Stimulated activated CD4-positive, alpha-beta T cell treated with anti-CD3 and anti-CD28 coated beads, TNF-alpha, amount 100 ng/mL, for 1 hour (primary cell): ENCODE results near the gene CYP46A1.
A peak's percentile ranks its signal among the peaks of the same experiment; 100 is the strongest.

Experiments used
- DNase-seq, 3 donors: peaks; one replicate each; pipeline ENCODE4 v3.0.0-alpha.2; 2020; ENCODE audit warnings: low read depth in 3 of 3, low spot score in 1 of 3

CYP46A1 gene

DNA sequence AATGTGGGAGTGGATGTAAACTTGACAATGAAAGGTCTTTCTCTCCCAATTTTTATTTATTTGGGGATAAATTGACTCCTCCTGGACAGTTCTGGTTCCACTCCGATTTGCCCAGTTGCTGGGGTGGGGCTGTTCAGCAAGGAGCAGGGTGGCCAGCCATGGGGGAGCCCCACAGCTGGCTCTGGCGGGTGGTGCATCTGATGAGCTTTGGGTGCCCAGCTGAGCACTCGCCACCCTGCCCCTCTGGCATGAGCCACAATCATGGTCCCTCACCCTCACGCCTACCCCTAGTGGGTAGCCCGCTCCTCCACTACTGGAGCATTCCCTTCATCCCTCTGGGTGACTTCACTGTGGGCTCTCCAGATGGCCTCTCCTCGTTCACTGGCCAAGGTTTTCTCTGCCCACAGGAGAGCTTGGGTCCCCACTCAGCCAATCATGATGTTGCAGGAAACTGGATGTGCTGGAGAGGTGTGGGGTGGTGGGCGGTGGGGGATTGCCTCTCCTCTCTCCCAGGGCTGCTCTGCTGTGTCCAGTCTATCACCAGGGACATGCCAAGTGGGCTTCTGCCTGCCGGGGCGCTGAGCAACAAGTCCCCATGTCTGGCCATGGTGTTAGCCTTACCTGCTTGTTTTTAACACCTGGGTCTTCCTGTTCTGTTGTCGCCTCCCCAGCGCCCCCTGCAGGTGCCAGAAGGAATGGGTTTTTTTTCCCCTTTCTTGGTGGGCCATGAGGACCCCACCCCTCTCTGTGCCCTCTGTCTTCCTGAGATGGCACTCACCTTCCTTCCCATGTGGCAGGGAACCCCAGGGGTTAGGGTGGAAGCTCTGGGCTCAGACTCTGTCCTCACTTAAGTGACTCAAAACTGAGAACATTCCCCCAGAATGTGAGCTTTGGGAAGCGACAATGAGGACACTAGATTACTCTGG, 3.4 kb downstream of the CYP46A1 start:
- DNase-seq: peak in 1 of 3 donors; percentile 25

DNA sequence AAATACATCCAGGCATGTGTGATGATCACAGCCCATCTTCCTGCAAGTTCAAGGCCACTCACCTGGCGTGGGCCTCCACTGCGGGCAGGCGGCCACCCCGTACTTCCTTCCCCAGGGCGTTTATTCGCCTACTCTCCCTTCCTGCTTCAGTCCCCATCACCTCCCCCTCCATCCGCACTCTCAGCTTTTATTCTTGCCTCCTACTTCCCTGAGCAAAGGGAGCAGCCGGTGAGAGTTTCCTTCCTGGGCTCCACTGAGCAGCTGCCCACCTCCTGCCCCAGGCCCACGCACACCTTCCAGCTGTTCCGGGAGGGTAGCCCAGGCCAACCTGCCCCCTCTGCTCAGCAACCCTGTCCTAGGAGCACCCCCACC, 4.1 kb downstream of the CYP46A1 start:
- no peak for DNase-seq

DNA sequence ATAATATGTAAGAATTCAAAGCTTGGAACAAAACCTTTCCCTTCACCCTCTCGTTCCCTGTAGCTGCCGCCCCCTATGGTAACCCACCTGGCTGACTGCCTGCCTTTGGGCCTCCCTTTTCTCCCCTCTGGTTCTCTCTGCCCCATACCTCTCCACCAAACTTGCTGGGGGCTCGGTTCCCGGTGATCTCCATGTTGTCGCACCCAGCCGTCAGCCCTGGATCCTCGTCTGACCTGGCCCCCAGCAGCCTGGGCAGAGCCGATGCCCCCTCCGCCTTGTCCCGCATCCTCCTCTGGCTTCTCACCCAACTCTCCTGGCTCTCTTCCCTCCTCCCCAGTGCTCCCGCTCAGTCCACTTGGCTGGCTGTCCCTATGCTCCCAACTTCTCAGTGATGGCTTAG, 4.5 kb downstream of the CYP46A1 start:
- DNase-seq: no peak

DNA sequence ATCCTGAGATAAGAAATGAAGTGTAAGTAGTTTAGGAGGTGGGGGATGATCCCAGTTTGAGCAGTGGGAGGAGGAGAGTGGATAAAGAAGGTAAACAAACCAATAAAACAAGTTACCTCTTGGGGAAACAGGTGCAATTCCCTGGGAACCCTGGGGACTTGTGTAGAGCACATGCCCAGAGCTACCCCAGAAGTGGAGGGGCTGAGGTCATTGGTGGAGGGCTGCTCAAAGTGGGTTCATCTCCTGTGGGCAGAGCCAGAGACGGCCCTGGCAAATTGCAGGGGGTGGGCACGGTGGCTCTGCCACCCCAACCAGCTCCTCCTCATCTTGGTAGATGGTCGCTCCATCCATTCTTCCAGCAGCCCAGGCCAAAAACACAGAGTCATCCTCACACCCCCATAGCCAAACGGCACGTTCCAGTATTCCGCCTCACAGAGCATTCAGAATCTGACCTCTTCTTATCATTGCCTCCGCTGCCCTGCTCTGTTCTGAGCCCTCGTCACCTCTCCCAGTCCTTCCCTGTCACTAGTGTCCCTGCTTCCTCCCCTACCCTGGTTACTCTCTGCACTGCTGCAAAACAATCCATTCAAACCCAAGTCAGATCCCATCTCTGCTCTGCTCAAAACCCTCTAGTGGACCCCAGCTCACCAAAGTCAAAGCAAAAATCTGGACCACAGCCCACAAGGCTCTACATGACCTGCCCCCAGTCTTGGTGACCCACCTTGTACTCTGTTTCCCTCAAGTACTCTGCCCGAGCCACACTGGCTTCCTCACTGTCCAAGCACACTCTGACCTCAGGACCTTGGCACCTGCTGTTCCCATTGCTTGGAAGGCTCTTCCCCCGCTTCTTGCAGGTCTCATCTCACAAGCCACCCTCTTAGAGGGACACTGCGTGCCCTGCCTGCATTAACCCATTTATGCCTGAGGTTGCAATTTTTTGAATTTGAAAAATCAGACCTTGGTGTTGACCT, 5.5 kb downstream of the CYP46A1 start:
- DNase-seq: no peak

DNA sequence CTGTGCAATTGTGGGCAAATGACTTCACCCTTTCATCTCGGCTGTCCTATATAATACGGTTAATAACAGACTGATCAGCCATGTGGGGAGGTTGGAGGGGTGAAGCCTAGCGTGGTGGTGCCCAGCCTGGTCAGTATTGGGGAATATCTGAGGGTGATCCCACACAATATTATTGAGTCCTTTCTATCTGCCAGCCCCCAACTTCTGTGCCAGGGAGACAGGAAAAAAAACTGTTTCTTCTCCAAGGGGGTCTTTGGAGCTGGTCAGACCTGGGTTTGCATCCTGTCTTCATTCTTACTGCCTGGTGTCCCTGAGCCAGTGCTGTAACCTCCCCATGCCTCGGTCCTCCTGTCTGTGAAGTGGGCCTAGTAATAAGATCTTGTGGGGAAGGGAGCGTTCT, 6.5 kb downstream of the CYP46A1 start:
- no peak for DNase-seq

DNA sequence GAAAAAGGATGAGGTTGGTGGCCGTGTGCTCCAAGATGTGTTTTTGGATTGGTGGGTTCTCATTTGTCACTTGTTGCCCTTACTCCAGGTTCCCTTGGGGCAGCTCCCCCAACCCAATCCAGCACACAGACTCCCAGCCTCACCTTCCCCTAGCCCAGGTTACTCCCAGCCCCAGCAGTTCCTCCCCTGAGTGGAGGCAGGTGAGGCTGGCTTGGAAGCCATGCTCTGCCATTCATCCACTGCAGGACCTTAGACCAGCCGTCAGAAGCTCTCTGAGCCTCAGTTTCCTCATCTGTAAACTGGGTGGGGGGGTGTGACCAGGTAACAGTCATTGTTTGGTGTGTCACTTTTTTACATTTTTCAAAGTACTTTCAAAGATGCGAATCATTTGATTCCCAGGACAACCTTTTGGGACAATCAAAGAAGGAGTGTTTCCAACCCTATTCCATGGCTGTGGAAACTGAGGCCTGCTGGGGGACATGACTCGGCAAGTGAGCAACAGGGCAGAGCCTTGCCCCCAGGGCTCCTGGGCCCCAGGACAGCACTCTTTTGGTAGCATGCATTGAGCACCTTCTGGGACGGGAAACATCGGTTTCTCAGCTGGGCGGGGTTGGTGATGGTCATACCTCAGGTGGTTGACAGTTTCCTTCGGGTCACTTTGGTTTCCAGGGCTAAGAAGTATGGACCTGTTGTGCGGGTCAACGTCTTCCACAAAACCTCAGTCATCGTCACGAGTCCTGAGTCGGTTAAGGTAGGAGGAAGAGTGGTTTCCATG, 7.2 kb downstream of the CYP46A1 start:
- DNase-seq: no peak

DNA sequence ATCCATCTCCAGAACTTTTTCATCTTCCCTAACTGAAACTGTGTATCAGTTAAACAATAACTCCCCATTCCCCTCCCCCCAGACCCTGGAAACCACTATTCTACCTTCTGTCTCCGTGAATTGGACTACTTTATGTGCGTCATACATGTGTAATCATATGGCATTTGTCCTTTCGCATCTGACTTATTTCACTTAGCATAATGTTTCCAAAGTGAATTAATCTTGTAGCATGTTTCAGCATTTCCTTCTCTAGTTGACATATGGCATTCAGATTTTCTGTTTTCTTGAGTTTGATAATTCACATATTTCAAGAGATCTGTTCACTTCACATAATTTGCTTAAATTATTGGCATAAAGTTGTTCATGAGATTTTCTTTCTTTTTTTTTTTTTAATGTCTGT, 9.8 kb downstream of the CYP46A1 start:
- no peak for DNase-seq

DNA sequence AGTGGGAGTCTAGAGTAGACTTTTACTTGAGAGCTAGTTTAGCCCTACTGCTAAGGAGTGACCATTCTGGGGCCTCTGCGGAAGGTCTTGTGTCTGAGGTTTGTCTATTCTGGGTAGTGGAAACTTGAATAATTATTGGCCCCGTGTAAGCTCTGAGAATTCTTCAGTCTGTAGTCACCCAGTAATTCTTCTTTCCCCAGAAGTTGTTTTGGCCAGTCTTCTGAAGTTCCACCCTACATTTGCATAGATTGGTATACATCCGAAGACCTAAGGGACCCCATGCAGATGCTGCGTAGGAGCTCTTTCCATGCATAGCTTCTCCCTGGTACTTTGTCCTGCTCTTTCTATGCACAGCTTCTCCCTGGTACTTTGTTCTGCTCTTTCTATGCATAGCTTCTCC, 12.8 kb downstream of the CYP46A1 start:
- no peak for DNase-seq

DNA sequence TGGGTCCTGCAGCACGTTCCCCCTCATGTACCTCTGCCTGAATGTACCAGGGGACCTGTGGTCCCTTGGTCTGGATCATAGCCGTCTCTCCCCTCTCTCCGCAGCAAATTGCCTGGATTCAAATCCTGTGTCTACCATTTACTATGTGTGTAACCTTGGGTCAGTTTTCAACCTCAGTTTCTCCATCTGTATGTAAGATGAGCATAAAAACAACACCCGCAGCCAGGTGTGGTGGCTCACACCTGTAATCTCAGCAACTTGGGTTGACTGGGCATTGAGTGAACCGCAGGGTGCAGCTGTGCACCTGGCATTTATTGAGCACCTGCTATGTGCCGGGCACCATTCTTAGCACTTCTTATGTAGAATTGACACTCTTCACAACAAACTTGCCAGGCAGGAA, 14.1 kb downstream of the CYP46A1 start:
- no peak for DNase-seq

DNA sequence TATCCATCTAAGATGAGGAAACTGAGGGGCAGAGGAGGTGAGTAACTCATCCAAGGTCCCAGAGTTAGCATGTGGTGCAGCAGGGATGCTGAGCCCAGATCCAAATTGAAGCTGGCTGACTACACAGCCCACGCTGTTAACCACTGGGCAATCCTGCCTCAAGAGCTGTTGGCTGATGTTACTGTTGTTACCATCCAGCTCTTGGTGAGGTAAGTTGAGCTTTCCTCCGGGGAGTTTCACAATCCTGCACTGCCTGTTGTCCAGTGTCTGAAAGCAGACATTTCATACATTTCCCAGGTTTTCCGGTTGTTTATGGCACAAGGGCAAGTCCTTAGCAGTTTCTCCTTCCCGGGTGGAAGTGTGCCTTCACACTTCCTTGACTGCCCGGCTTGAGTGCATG, 14.5 kb downstream of the CYP46A1 start:
- DNase-seq: no peak

DNA sequence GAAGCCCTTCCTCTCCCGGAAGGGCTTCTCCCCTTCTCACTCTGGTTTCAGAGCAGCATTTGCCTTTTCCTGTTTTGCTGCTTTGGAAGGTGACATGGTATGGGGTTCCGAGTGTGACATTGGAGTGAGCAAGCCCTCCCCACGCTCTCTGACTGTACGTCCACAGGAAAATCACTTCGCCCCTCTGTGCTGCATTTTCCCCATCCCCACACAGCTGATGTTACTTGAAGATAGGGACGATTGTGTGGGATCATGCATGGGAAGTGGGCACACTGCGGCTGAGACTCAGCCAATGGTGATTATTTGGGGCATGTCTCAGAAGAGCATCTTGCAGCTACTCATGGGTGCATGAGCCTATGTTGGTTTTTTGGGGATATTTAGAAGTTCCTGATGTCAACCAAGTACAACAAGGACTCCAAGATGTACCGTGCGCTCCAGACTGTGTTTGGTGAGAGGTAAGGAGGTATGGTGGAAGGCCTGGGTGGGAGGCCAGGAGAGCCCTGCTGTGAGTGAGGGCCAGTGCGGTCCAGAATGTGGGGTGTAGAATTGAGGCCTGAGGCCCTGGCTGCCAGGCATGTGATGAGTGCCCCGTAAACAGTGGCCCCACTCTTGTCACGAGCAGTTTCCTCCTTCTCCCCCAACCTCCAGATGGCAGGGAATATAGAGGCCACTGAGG, 15.1 kb downstream of the CYP46A1 start:
- DNase-seq: no peak

DNA sequence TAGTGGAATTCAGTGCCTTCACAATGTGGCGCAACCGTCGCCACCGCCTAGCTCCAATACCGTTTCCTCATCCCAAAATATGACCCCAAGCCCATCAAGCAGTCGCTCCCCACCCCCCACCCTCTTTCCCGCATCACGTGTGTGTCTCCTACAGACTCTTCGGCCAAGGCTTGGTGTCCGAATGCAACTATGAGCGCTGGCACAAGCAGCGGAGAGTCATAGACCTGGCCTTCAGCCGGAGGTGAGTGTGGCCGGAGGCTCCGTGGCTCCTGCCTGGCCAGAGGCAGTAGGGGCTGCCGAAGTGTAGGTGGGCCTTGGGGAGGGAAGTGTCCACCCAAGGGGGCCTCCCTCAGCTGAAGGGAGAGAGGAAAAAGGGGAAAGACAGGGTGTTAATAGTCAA, 15.8 kb downstream of the CYP46A1 start:
- DNase-seq: no peak

DNA sequence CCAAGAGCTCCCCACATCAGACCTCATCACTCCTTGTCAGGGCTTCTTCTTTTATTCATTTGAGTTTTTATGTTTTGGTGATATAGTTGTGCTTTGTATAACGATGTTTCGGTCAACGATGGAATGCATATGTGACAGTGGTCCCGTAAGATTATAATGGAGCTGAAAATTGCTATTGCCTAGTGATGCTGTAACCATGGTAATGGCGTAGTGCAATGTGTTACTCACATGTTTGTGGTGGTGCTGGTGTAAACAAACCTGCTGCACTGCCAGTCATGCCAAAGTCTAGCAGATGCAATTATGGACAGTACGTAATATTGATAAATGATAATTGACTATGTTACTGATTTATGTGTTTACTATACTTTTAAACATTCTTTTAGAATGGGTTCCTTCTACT, 16.3 kb downstream of the CYP46A1 start:
- DNase-seq: no peak

DNA sequence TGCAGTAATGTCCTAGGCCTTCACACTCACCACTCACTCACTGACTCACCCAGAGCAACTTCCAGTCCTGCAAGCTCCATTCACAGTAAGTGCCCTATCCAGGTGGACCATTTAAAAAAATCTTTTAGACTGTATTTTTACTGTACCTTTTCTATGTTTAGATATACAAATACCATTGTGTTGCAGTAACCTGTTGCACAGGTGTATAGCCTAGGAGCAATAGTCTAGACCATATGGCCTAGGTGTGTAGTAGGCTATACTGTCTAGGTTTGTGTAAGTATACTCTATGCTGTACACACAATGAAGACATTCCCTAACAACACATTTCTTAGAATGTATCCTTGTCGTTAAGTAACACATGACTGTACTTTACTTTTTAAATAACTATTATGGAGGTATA, 17.2 kb downstream of the CYP46A1 start:
- no peak for DNase-seq

DNA sequence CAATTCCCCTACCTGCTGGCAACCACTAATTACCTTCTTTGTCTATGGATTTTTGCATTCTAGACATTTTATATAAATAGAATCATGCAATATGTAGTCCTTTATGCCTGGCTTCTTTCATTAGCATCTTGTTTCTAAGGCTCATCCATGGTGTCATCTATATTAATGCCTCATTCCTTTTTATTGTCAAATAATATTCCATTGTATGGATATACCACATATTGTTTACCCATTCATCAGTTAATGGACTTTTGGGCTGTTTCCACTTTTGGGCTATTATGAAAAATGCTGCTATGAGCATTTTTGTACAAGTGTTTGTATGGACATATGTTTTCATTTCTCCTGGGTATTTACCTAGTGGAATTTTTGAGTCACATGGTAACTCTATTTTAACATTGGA, 18.0 kb downstream of the CYP46A1 start:
- no peak for DNase-seq

DNA sequence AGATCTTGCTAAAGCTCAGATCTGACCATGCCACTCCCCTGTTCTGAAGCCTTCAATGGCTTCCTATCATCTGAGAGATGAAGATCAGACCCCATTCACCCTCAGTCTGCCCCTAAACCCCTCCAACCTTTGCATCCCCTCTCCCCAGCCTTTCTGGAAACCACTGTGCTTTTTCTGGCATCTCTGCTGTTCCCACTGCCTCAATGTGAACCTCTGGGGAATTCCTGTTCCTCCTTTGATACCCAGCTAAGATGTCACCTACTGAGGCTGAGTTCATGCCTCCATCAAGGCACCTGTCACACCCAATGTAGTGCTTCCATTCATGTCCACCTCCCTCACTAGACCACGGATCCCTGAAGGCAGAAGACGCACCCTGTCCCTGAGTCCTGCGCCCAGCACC, 19.3 kb downstream of the CYP46A1 start:
- no peak for DNase-seq

DNA sequence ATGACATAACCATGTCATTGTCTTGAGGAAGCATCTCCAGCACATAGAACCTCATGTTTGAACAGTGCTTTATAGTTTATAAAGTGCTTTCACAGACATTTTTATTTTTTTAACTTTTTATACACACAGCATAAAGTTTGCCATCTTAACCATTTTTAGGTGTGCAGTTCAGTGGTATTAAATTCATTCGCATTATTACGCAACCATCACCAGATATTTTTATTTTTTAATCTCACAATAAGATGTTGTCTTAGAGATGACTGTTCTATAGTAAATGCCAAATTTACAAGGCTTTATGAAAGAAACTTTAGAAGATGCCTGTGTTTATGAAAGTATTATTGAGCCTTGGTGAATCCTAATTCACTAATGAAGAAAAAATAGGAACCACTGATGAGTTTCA, 19.9 kb downstream of the CYP46A1 start:
- DNase-seq: no peak

DNA sequence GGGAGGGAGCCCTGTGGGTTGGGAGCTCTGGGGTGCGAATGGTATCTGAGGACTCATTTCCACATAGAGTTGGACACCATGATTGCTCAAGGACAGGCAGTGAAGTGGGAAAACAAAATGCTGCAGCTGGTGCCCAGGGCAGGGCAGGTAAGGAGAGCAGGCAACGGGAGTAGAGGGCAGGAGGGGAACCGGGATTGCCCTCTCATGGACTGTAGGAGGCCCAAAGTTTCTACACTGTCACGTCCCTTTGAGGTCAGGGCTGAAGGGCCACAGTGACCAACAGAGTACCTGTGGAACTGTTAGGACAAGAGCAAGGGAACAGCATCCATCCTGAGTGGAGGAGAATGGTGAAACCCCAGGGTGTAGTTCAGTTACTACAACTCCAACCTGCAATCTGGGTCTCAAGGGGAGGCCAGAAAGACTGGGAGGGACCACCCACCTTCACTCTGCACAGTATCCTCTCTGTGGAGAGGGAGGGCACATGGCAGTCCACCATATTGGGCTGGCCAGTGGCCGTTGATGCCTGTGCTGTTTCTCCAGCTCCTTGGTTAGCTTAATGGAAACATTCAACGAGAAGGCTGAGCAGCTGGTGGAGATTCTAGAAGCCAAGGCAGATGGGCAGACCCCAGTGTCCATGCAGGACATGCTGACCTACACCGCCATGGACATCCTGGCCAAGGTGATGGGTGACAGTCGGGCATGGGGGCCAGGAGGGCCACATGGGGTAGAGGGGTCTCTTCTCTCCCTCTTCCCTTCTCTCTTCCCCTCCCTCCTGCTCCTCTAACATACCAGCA, 22.2 kb downstream of the CYP46A1 start:
- no peak for DNase-seq

DNA sequence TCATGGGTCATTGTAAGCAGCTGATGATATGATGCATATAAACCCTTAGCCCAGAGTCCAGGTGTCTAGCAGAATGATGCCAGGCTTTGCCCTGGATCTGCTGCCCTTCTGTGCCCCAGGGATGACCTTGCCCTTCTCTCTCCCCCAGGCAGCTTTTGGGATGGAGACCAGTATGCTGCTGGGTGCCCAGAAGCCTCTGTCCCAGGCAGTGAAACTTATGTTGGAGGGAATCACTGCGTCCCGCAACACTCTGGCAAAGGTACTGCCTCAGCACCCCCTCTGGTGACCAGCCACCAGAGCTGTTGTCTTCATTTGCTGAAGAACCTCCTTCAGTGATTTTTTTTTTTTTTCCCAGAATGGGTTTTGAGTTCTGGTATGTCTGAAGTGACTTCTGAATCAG, 23.3 kb downstream of the CYP46A1 start:
- DNase-seq: no peak

DNA sequence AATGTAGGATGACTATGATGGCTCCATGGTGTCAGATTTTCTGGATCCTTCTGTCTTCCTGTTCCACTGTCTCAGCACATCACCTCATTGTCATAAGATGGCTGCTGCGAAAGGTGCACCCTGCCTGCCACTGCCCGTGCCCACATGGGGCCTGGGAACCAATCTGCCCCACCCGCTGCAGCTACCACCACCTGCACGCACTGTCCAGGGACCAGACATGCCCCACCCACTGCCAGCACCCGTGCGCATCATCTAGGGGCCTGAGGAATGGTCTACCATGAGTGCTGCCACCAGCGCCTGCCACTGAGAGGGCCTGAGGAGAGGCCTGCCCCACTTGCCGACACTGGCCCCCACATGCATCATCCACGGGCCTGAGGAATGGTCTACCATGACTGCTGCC, 23.8 kb downstream of the CYP46A1 start:
- DNase-seq: no peak
